Spinal cord (tissue), 10 donors: Measurements from ENCODE around the gene SPZ1. TPM values are rescaled to one million over a fixed set of nuclear protein-coding genes. Genes with fewer than 3 reads are reported as not detected.
"Not testable (repeated sequence)": the region's sequence is repeated elsewhere in the genome, so short reads cannot be mapped to it uniquely, and the experiment has no call there.

Experiments
- DNase-seq, 6 donors: peaks; one replicate each; pipeline versions ENCODE4 v3.0.0 to v3.0.0-alpha.2; 2013 to 2015; ENCODE audit warnings: low spot score in 6 of 6, low read depth in 4 of 6
- H3K27ac ChIP-seq: one replicate; pipeline ENCODE4 v1.5.1; 2013; ENCODE audit warnings: low read depth, low read length, control low read depth
- H3K27me3 ChIP-seq: one replicate; pipeline ENCODE4 v1.6.1; 2013; ENCODE audit warnings: low read length; ENCODE audit not compliant: control insufficient read depth, insufficient read depth
- H3K36me3 ChIP-seq: one replicate; pipeline ENCODE4 v1.6.1; 2013; ENCODE audit warnings: low read length; ENCODE audit not compliant: control insufficient read depth, insufficient read depth
- H3K4me1 ChIP-seq: one replicate; pipeline ENCODE4 v1.6.1; 2013; ENCODE audit warnings: low read length; ENCODE audit not compliant: control insufficient read depth, insufficient read depth
- H3K4me3 ChIP-seq: one replicate; pipeline ENCODE4 v1.5.1; 2013; ENCODE audit warnings: low read depth, low read length, control low read depth
- H3K9me3 ChIP-seq: one replicate; pipeline ENCODE4 v1.6.1; 2013; ENCODE audit warnings: low read length; ENCODE audit not compliant: control insufficient read depth, insufficient read depth
- WGBS: methylation state at CpG from one replicate; pipeline ENCODE4 v1.1.5; 2013; ENCODE audit warnings: missing lambda C conversion rate; ENCODE audit not compliant: insufficient coverage; 5-methylcytosine and 5-hydroxymethylcytosine counted together
- polyA plus RNA-seq, 2 donors: library from polyadenylated mRNA; unstranded; fragments of 120-200 nt; gene quantifications; one replicate each; pipeline ENCODE4 v1.2.1, GENCODE V29; 2013; ENCODE audit not compliant: insufficient read length in 2 of 2
- total RNA-seq, 2 donors: library from RNA; depleted of rRNA in 1 of 2; stranded (reverse); fragments of 120-200 nt in 1 of 2; fragments of >200 nt in 1 of 2; gene quantifications; one replicate each; pipeline versions ENCODE4 v1.2.3 to v1.2.4, GENCODE V29; 2013 to 2014
- donor health status: healthy.

Gene SPZ1
- total and polyA plus RNA-seq, 4 donors = not detected

DNA sequence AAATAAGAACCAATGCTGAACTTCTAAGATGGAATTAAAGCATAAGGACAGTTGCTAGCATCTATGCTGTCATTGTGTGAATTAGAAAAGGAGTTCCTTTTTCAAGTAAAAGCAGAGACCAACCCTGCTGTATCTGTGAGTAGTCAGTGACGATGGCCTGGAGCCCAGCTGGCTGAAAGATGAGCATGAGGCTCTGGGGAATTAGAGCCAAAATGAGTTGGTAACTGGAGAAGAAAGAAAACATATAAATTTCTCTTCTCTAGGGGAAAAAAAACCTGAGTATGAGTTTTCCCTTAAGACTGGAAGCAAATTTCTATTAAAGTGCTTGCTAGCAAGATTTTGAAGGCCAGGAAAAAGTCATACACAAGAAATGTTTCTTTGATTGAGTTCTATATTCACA is 1.6 kb upstream of the SPZ1 start:
- Histone ChIP-seq H3K4me3 (no peak overlapping the region), H3K9me3 (no peaks in the 10 kb centered on the region), H3K36me3 (no peaks in the 10 kb centered on the region), H3K27ac (peak overlapping the region; percentile 25), H3K27me3 (no peaks in the 10 kb centered on the region), H3K4me1 (no peaks in the 10 kb centered on the region)
- peak; percentile 22 to 85 (median 52) for DNase-seq
- WGBS = 17% methylated on average over 1 of the region's 1 CpG

DNA sequence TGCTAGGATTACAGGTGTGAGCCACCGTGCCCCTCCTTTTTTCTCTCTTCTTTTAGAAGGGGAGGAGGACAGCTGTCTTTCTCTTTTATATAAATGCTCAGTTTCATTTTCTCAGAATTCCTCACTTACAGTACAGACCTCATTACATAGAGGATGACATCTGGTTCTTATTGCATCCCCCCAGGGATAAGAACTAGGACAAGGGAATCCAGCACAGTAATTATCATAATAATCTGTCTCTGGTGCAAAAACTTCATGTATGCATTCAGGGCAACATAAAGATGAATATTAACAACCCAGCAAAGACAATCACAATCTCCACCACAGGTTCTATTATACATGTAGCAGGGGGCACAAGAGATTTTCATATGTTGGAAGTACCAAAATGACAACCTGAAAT is 5.1 kb downstream of the SPZ1 start:
- H3K9me3 ChIP-seq = no peaks in the 10 kb centered on the region
- H3K4me3 ChIP-seq = no peak overlapping the region
- no peak overlapping the region for H3K27ac ChIP-seq
- DNase-seq = peak in 1 of 6 donors; percentile 2
- no peaks in the 10 kb centered on the region for H3K4me1 ChIP-seq
- no peaks in the 10 kb centered on the region for H3K36me3 ChIP-seq
- WGBS = no CpG with 5 or more reads among the region's 1 CpG
- H3K27me3 ChIP-seq = no peaks in the 10 kb centered on the region

DNA sequence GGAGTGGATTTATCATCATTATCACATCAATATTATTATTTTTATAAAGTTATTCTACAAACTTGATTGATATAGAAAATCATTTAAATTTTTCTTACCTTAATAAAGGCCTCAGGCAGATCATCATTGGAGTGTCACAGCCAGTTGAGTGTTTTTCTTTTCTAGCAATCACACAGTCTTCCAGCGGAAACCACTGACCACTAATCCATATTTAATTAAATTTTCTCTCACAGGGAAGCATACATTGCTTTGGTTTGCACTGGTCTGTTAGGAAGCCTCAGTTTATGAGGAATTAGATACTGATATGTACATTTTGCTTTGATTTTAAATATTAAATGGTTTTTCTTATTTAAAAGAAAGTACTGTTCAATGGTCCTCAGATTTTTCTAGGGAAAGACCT is 6.7 kb downstream of the SPZ1 start:
- H3K4me3 ChIP-seq = no peak overlapping the region
- no peak overlapping the region for H3K27ac ChIP-seq
- H3K36me3 ChIP-seq = no peaks in the 10 kb centered on the region
- WGBS = no CpG with 5 or more reads among the region's 1 CpG
- H3K9me3 ChIP-seq = no peaks in the 10 kb centered on the region
- H3K4me1 ChIP-seq = no peaks in the 10 kb centered on the region
- H3K27me3 ChIP-seq = no peaks in the 10 kb centered on the region
- DNase-seq = no peak

DNA sequence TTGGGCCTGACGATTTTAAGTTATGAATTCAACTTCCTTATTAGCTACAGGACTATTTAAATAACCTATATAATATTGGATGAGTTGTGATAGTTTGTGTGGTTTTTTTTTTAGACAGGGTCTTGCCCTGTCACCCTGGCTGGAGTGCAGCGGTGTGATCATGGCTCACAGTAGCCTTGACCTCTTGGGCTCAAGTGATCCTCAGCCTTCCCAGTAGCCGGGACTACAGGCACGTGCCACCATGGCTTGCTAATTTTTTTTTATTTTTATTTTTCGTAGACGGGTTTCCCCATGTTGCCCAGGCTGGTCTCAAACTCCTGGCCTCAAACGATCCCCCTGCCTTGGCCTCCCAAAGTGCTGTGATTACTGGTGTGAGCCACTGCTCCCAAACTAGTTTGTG is 17.6 kb downstream of the SPZ1 start:
- Histone ChIP-seq H3K9me3 (no peaks in the 10 kb centered on the region), H3K27ac (no peak overlapping the region), H3K4me1 (no peaks in the 10 kb centered on the region), H3K36me3 (no peaks in the 10 kb centered on the region), H3K4me3 (no peak overlapping the region), H3K27me3 (no peaks in the 10 kb centered on the region)
- 97% methylated on average over 5 of the region's 7 CpGs for WGBS
- DNase-seq = no peak

DNA sequence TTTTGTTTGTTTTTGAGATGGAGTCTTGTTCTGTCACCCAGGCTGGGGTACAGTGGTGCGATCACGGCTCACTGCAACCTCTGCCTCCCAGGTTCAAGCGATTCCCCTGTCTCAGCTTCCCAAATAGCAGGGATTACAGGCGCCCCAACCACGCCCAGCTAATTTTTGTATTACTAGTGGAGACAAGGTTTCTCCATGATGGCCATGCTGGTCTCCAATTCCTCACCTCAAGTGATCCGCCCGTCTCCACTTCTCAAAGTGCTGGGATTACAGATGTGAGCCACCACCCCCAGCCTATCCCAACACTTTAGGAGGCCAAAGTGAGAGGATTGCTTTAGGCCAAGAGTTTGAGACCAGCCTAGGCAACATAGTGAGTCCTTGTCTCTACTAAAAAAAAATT is 19.3 kb downstream of the SPZ1 start:
- 93% methylated on average over 2 of the region's 7 CpGs for WGBS
- Histone ChIP-seq H3K9me3 (no peaks in the 10 kb centered on the region), H3K4me1 (no peaks in the 10 kb centered on the region), H3K27ac (no peak overlapping the region), H3K27me3 (no peaks in the 10 kb centered on the region), H3K4me3 (no peak overlapping the region), H3K36me3 (no peaks in the 10 kb centered on the region)
- DNase-seq = no peak

DNA sequence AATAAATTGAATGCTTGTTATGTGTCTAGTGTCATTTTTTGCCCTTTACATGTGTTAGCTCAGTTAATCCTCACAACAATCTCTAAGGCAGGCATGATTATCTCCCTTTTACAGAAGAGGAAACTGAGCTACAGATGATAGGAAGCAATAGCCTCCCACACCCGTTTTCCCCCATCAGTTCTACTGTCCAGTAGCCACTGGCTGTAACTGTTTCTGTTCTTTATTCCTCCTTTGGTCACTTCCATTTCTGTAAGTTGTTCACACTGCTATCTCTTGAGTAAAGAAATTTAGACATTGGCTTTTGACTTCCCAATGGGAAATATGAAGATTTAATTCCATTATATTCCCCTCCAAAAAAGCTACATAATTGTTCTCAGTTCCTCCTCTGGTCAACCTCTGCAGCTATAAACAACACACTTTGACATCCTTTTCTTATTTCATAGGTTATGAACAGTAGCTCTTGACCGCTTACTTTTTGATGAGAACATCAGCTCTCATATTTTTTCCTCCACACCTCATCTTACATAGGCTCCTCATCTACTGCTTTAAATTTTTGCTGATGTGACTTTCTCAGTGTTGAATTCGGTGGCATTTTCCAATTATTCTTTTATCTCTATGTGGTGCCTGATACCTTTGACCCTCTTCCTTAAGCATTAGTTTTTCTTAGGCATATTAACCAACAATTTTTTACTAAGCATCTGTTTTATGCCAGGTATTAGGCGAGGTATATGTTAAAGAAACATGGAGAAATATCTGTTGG is 21.4 kb downstream of the SPZ1 start:
- H3K36me3 ChIP-seq = no peaks in the 10 kb centered on the region
- no peak for DNase-seq
- no peak overlapping the region for H3K4me3 ChIP-seq
- no peaks in the 10 kb centered on the region for H3K4me1 ChIP-seq
- no peaks in the 10 kb centered on the region for H3K9me3 ChIP-seq
- H3K27me3 ChIP-seq = no peaks in the 10 kb centered on the region
- WGBS = 100% methylated on average over 1 of the region's 4 CpGs
- H3K27ac ChIP-seq = no peak overlapping the region

DNA sequence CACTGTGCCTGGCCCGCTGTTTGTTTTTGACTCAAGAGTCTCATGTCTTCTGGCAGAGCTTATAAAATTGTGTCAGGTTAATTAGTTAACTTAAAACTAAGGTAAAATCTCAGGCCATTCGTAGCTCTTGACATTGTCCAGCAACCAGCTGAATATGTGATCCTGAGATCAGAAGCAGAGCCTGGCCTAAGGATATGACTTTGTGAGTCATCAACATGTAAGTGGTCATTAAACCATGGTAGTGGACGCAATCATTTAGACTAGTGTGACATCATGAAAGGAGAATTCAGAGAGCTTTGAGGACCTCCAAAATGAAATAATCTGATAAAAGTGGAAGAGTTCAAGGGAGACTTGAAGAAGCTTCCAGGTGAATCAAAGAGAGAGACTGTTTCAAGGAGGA is 23.3 kb downstream of the SPZ1 start:
- no peak overlapping the region for H3K27ac ChIP-seq
- H3K9me3 ChIP-seq = no peaks in the 10 kb centered on the region
- H3K4me3 ChIP-seq = no peak overlapping the region
- WGBS = 95% methylated on average over 2 of the region's 3 CpGs
- DNase-seq = no peak
- no peaks in the 10 kb centered on the region for H3K4me1 ChIP-seq
- H3K36me3 ChIP-seq = no peaks in the 10 kb centered on the region
- no peaks in the 10 kb centered on the region for H3K27me3 ChIP-seq

DNA sequence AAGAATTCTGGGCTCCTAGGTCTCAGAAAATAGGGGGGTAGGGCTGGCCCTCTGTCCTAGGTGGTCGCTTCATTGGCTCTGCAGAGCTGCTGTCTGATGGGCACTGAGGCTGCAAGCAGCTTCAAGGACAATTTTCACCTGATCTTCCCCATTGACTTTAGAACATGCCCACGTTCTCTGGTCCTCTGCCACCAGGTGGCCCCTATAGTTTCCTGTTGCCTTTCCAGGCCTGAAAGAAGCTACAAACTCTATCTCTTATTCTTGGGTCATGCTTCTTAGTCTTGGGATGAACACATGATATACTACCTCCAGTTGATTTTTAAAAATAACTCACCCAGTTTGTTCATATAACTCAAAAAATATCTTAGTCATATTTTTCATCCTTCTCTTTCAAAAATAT is 26.3 kb downstream of the SPZ1 start:
- Histone ChIP-seq H3K27ac (no peak overlapping the region), H3K4me1 (no peaks in the 10 kb centered on the region), H3K9me3 (no peaks in the 10 kb centered on the region), H3K4me3 (no peak overlapping the region), H3K27me3 (no peaks in the 10 kb centered on the region), H3K36me3 (no peaks in the 10 kb centered on the region)
- DNase-seq = peak in 1 of 6 donors; percentile 22
- WGBS = 54% methylated on average over 2 of the region's 2 CpGs

DNA sequence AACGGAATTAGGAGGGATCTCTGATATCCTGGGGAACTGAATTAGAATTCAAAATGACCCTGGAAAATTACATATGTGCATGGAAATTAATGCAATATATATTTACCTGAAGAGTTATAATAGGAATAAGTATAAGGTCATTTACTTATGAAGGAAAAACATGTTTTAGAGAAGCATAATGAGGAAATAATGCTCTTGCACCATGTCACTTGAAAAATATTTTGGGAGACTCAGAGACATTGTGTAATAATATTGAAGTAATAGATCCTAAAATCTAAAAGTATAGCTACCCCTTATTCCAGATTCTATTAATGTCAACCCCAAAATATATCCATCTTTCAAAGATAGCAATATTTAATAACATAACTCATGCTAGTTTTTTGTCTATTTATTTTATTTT is 28.4 kb downstream of the SPZ1 start:
- Histone ChIP-seq H3K4me1 (no peaks in the 10 kb centered on the region), H3K27ac (no peak overlapping the region), H3K36me3 (no peaks in the 10 kb centered on the region), H3K4me3 (no peak overlapping the region), H3K9me3 (no peaks in the 10 kb centered on the region), H3K27me3 (no peaks in the 10 kb centered on the region)
- DNase-seq = no peak
- no CpG with 5 or more reads among the region's 1 CpG for WGBS

DNA sequence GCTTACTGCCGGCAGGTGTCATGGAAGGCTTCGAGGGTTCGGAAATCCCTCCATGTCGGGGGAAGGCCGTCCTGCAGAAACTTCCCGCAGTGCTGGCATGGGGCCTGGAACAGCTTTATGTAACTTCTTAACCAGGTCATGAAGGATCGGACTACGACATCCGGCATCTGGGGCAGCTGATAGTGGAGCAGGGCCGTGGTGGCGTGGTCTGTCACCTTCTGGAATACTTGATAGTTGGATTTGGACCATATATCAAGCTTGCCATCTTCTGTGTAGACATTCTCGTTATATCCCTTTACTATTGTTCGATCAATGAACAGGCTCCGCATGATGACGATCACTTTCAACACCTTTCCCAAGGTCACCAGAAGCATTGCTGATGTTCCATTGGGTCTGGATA is 31.2 kb downstream of the SPZ1 start:
- not testable (repeated sequence) for DNase-seq, H3K27me3 ChIP-seq, H3K4me3 ChIP-seq, H3K4me1 ChIP-seq, H3K9me3 ChIP-seq, H3K36me3 ChIP-seq, H3K27ac ChIP-seq
- WGBS = 100% methylated on average over 8 of the region's 15 CpGs
